Activated CD8-positive, alpha-beta memory T cell treated with anti-CD3 and anti-CD28 coated beads for 36 hours (primary cell): ENCODE data around the gene ACTG2. TPM values are rescaled to one million over a fixed set of nuclear protein-coding genes. Genes with fewer than 3 reads are reported as not detected.
"Not testable (repeated sequence)": the region's sequence is repeated elsewhere in the genome, so short reads cannot be mapped to it uniquely, and the experiment has no call there.

Source experiments
- CTCF ChIA-PET: fragments of 350-600 bp; sonication (Branson Sonifier 250); formaldehyde crosslinking; loops from one replicate; lab custom pipeline; 2021; ENCODE audit warnings: antibody characterized with exemption; lab: Charles Lee
- POLR2A ChIA-PET: fragments of 350-600 bp; sonication (Branson Sonifier 250); formaldehyde crosslinking; loops from one replicate; lab custom pipeline; 2021; ENCODE audit warnings: antibody characterized with exemption; lab: Charles Lee
- total RNA-seq, 2 experiments: library from RNA; stranded (reverse); gene quantifications; one replicate each; pipeline ENCODE4 v1.2.3, GENCODE V29; 2021

Gene ACTG2
- total RNA-seq, 2 experiments from 2014 or later, result 0.13 TPM; not detected in 1

DNA sequence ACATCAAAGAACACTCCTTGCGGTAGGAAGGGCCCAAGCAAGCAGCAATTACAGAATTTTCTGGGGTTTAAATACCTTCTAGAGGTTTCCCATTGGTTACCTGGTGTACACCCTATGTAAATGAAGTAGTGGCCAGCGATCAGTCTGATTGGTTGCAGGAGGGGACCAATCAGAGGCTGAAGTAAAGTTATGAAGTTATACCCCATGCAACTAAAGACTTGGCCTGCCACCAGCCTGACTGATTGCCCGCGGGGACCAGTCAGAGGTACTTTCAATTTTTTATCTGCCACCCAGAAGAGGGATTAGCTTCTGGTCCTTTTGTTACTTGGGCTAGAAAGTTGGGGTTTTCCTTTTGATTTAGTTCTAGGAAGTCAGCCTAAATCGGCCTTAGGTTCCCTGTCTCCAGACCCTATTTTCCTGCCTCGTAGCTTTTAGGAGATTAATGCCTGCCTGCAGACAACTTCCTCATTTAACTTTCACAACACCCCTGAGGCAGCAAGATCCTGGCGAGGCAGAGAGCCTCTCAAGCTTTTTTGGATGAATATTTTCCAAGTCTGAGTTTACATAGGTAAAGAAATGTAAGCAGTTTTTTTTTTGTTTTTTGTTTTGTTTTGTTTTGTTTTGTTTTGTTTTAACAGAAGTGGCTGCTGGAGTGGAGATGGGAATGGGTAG lies 32.4 kb downstream of the ACTG2 start:
- ChIA-PET CTCF (interaction anchor here (0.7 kb wide), 1 partner anchor 14 kb away, joined by 5 read pairs; no protein-coding TSS in a partner anchor), POLR2A (interaction anchor here (0.6 kb wide), 1 partner anchor 12 kb away, joined by 4 read pairs; no protein-coding TSS in a partner anchor)

DNA sequence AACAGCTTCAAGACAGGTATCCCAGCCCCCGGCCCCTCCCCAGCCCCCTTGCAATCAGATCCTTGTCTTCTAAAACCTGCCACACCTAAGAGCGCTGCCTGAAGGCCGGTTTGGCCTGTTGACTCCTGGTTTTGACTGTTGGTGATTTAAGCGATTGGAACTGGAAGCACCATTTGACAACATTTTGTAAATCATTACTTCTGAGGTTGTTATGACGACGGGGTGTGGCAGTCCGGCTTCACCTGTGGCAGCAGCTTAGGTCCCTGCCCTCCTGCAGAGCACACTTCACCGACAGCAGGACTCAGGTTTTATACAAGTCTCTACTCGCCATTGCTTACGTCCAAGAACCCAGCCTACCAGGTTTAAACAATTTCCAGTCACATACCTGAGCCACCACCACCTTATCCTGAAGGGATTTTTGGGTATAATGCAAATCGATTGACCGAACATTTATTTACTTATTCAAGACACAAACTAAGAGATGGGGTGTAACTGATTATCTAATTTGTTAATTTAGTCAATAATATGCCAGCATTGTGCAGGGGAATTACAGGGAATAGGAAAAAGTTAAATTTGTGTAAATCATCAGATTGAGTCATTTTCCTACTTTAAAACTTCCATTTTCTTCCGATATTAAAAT lies 33.2 kb downstream of the ACTG2 start:
- CTCF ChIA-PET, result no interaction called here
- POLR2A ChIA-PET, result interaction anchor here (1.3 kb wide), 1 partner anchor 43 kb away, joined by 3 read pairs; no protein-coding TSS in a partner anchor

DNA sequence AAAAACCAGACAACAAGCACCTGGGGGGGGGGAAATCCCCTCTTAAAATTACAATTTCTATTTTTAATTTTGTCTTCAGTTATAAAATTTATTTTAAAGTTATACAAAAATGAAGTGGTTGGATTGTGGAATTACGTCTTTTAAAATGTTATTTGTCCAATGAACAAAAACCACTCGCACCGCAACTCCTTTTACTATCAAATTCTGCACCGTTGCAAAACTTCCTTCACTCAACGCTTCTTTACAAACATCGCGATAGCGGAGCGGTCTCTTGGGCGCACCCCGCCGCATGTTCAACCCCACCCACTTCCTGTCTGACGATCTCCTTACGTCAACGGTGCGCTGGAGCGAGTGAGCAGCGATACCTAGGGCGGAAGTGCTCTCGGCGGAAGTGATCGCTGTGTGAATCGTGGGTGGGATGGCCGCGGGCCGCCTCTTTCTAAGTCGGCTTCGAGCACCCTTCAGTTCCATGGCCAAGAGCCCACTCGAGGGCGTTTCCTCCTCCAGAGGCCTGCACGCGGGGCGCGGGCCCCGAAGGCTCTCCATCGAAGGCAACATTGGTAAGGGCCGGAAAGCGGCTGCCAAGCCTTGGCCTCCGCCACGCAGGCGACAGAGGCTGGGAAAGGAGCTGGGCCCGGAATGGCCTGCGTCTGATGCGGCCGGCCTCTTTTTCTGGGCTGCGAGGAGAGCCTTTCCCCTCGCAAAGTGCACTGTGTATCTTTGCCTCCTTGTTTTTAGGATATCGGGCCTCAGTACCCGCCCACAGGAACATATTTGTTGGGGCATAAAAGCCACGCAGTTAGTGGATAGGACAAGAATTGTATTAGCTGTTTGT lies 33.9 kb downstream of the ACTG2 start, which contains the start of gene DGUOK:
DGUOK (plus strand) TSS at position 388 of the 835 bp plus-strand sequence; CDS start at position 419, 31 bp downstream.
- ChIA-PET CTCF (interaction anchor here (1.1 to 1.2 kb wide), 3 partner anchors 9 to 41 kb away, joined by 3 to 5 read pairs (median 3); no protein-coding TSS in a partner anchor), POLR2A (interaction anchor here (0.8 to 1.3 kb wide), 5 partner anchors 42 to 252 kb away, joined by 3 to 5 read pairs (median 3); partner anchors contain the start of gene MOB1A)

DNA sequence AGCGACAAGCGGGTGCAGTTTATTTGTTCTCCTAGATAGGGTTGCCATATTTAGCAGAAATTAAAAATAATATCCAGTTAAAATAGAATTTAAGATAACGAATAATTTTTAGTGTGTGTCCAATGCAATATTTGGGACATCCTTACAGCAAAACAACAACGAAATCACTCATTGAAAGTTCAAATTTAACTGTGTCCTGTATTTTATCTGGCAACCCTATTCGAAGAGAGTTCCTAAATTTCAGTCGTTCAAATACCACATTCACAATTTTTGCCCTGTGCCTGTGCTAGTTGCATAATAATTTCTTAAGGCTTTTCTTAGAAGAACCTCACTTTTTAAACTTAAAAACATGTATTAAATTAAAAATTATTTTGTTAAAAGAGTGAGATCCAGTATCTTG lies 34.5 kb downstream of the ACTG2 start:
- POLR2A ChIA-PET, result interaction anchor here (0.8 to 1.3 kb wide), 5 partner anchors 41 to 251 kb away, joined by 3 to 5 read pairs (median 3); partner anchors contain the start of gene MOB1A

DNA sequence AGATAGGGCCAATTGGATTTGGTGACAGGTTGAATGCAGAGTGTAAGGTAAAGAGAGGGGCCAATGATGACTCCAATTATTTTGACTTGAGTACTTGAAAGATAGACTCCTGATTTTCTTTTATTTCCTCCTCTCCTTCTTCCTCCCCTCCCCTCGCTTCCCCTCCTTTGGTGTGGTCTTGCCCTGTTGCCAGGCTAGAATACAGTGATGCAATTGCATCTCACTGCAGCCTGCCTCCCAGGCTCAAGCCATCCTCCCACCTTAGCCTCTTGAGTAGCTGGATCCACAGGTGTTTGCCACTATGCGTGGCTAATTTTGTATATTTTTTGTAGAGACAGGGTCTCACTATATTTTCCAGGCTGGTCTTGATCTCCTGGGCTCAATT lies 36.1 kb downstream of the ACTG2 start:
- CTCF ChIA-PET, result no interaction called here
- POLR2A ChIA-PET, result no interaction called here

More for the DNA sequence above, 34.5 kb downstream of the ACTG2 start:
- CTCF ChIA-PET, result interaction anchor here (1.1 to 1.2 kb wide), 3 partner anchors 8 to 42 kb away, joined by 3 to 5 read pairs (median 3); no protein-coding TSS in a partner anchor

DNA sequence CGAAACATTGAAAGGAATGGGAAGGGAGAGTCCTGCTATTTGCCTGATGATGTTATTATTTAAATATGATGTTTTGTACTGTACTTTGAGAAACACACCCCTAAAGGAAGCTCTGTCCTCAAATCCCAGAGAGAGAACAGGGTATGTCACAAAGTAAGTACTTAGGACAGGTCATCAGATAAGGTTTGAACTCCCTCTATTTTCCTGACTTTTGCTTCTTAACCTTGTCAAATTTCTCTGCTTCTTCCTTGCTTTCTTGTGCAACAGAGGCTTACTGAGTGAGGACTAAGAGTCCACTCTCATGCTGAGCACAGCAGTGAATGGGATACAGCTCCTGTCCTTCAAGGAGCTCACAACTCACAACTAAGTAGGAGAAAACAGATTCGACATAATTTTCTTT lies 37.6 kb downstream of the ACTG2 start:
- POLR2A ChIA-PET, result no interaction called here
- CTCF ChIA-PET, result interaction anchor here (0.5 to 1.4 kb wide), 3 partner anchors 15 to 278 kb away, joined by 3 to 4 read pairs (median 3); no protein-coding TSS in a partner anchor

DNA sequence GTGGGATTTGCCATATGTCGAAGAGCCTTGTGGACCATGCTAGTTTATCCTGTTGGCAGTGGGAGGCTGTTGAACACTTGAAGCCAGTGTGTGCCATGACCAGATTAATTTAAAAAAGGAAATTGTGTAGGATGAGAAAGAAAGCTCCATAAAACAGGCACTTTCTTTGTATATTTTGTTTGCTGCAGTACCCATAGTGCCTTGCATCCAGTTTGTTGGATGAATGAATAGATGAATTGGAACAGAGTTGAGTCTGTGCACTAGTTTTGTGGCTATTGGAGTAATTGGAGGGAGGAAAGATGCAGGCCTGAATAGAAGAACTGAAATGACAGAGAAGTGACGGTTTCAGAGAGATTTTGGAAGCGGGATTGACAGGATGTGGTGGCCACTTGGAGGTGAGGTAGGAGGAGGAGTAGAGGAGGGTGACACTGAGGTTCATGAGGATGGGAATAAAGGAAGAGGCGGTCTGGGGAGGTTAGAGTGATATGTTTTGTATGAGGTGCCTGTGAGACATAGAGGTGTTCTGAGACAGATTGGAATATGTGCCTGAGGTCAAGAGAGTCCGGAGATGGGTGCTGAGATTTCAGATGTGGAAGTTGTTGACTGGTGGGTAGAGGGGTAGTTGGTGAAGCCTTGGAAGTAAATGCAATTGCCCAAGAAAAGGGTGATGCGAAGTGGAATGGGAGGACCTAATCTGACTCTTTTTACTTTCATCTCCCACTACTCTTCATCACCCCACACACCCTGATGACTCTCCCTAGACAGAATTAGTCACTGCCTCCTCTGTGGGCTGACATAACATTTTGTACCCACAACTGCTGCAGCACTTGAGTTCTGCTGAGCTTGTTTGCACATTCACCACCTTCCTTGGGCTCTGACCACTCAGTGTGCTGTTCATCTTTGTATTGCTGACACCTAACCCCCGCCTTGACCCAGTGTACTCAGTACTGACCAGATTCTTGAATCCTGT lies 39.0 kb downstream of the ACTG2 start:
- ChIA-PET CTCF (interaction anchor here (1.0 to 1.4 kb wide), 3 partner anchors 14 to 274 kb away, joined by 3 to 4 read pairs (median 4); no protein-coding TSS in a partner anchor), POLR2A (no interaction called here)

DNA sequence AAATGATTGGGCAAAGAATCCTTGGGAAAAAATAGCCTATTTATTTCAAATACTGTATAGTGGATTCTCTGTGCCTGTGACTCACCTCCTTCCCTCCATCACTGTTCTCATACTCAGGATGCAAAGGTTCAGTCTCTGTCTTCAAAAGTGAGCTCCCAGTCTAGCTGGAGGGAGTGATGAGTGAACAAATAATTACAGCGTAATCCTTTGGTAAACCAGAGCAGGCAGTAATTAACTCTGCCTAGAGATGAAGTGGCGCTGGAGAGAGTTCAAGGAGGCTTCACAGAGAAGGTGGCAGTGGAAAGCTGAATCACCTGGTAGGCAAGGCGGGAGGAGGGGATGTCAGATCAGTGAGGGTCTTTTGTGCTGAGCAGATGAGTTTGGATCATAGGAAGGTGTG lies 40.4 kb downstream of the ACTG2 start:
- CTCF ChIA-PET, result interaction anchor here (1.8 kb wide), 1 partner anchor 12 kb away, joined by 4 read pairs; no protein-coding TSS in a partner anchor
- POLR2A ChIA-PET, result interaction anchor here (1.3 kb wide), 1 partner anchor 105 kb away, joined by 4 read pairs; the partner anchor contains the start of gene STAMBP

DNA sequence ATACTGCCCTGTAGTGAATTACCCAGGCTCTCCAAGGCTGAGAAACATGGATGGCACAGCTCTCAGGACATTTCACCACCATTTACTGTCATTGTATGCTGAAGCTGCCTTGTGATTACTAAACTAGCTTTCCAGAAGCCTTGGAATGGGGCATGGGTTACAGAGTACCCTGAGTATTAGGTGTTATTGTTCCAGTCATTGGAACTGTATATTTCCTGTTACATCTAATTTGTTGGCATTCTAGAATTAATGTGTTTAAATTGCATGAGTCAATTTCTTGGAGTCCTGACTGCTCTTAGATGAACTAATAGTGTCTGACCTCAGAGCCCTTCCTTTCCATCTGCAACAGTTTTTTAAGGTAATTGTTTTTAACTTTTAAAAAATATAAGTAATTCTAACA lies 42.8 kb downstream of the ACTG2 start:
- POLR2A ChIA-PET, result no interaction called here
- CTCF ChIA-PET, result interaction anchor here (0.9 to 1.5 kb wide), 2 partner anchors 8 to 35 kb away, joined by 3 to 4 read pairs; no protein-coding TSS in a partner anchor

DNA sequence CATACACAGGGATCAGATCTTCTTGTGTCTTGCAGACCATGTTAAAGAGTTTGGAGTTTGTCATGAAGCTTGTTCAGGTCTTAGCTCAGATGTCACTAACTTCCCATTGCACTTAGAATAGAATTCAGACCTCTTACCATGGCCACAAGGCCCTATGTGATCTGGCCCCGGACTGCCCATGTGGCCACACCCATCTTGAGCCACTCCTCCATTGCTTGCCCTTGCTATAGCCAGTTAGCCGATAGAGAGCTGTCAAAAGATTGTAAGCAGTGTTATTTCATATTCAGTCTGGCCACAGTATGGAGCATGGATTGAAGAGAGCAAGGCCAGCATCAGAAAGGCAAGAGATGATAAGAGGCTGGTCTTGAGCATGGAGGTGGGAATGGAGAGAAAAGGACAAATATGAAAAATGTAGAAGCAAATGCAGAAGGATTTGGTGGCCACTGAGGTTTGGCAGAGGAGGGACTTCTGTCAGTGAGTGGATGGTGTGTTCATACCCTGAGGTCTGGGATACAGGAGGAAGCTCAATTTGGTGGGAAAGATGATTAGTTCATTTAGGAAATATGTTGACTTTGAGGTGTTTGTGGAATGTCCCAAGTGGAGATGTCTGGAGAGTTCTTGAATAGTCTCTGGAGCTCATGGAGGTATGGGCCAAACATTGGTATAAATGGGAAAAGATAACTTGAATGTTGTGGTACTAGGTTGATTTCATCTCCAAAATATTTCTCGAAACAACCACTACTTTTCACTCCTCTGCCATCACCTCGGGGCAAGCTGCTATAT lies 44.5 kb downstream of the ACTG2 start:
- CTCF ChIA-PET, result interaction anchor here (0.7 kb wide), 1 partner anchor 242 kb away, joined by 3 read pairs; no protein-coding TSS in a partner anchor
- POLR2A ChIA-PET, result interaction anchor here (0.5 to 0.6 kb wide), 2 partner anchors 95 to 242 kb away, joined by 3 to 5 read pairs; partner anchors contain the start of gene MOB1A

DNA sequence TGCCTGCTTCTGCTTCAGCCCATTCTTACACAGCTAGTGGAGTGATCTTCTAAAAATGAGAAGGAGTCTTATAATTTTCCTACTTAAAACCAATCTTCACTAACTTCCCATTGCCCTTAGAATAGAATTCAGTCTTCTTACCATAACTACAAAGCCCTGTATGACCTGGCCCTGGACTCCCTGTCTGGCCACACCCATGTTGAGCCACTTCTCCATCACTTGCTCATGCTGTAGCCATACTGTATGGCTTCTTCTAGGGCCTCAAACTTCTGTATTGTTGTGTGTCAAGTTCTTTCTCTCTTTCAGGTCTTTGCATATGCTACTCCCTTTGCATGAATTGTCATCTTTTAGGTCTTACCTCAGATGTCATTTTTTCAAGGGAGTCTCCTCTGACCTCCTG lies 45.1 kb downstream of the ACTG2 start:
- CTCF ChIA-PET, result interaction anchor here (0.7 kb wide), 1 partner anchor 241 kb away, joined by 3 read pairs; no protein-coding TSS in a partner anchor
- POLR2A ChIA-PET, result no interaction called here

DNA sequence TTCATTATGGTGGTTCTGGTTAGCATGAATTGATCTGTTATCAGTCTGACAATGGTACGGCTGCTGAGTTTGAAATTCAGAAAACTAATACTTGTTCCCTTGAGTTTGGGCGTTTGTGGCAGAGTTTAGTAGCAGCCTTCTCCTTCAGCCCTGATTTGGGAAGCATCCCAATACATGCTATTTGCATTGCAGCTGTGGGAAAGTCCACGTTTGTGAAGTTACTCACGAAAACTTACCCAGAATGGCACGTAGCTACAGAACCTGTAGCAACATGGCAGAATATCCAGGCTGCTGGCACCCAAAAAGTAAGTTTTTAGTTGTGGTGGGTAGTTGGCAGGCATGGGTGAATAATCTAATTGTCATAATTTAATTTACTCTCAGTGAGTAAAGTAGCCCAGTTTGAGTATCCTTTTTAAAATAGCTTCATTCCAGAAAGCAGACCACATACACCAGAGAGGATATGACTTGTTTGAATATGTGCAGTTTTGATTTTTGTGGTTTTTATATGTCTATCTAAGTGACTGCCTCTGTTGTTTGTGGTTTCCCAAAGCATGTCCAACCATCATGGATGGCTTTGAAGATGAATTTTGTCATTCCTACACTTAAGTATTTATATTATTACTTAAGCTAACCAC lies 46.0 kb downstream of the ACTG2 start:
- POLR2A ChIA-PET, result interaction anchor here (0.6 to 1.2 kb wide), 3 partner anchors 42 to 110 kb away, joined by 3 to 5 read pairs (median 3); partner anchors contain the start of gene STAMBP
- CTCF ChIA-PET, result interaction anchor here (1.2 to 1.3 kb wide), 3 partner anchors 12 to 209 kb away, joined by 3 to 5 read pairs (median 4); partner anchors contain the start of gene DGUOK

DNA sequence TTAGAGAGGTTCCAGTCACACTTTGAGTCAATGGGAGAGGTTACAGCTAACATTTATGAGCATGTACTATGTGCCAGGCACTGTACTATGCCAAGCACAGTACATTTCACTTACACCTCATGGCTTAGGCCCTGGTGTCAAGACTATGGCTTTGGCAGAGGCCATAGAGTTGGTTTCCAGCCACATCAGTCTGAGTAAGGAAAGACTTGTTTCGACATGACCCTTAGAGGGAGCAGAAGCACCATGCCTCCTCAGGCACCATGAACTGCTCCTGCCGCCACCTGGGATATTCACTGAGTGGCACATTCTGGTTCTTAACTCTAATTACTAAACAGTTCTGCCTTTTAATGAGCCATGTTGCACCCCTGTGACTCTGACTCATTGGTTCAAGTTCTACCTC lies 46.6 kb downstream of the ACTG2 start:
- ChIA-PET POLR2A (interaction anchor here (1.2 kb wide), 1 partner anchor 111 kb away, joined by 5 read pairs; the partner anchor contains the start of gene STAMBP), CTCF (interaction anchor here (1.2 to 1.3 kb wide), 3 partner anchors 12 to 209 kb away, joined by 3 to 5 read pairs (median 4); partner anchors contain the start of gene DGUOK)

DNA sequence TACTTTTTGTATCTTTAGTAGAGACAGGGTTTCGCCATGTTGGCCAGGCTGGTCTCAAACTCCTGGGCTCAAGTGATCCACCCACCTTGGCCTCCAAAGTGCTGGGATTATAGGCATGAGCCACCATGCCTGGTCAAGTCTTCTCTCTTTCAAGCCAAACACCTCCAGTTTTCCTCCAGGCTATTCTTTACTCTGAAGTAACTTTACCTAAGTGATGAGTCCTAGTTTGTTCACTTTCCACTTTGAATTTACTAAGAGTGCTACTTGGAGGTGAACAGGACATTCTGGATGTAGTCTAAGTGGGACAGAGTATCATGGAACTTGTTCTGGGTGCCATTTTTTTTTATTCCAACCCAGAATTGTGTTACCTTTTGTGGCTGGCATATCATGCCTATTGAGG lies 47.3 kb downstream of the ACTG2 start:
- POLR2A ChIA-PET, result interaction anchor here (0.7 kb wide), 1 partner anchor 170 kb away, joined by 9 read pairs; no protein-coding TSS in a partner anchor
- CTCF ChIA-PET, result not testable (repeated sequence)

DNA sequence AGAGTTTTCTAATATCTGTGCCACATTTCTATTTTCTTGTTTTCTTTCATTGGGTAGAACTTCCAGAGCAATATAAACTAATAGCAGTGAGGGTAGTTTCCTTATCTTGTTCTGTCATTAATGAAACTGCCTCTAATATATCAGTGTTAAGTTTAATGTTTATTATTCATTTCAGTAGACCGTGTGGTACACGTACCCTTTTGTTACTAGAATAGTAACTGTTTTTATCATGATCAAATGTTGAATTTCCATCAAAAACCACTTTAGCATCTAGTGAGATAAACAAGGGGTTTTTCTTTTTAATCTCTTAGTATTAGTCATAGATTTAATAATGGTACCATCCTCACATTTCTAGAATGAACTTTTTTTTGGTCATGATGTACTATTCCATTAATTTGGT lies 49.9 kb downstream of the ACTG2 start:
- POLR2A ChIA-PET, result no interaction called here
- CTCF ChIA-PET, result interaction anchor here (0.7 kb wide), 1 partner anchor 514 kb away, joined by 3 read pairs; no protein-coding TSS in a partner anchor

DNA sequence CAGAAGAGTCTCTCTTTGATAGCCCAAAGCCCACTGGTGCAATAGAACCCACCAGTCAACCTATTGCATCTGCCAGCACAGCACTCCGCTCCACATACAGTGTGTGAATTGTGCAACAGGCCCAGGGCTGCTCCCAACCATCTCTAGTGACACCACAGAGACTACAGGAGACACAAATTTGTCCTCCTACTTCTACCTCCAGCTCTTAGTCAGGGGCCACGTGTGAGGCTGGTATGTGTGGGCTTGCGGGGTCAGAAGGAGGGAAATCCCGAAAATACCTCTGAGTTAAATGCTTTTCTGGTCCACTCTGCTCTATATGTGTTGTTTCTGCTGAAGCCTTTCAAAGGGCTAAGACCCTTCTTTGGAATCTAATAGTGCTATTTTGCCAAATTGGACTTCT lies 51.9 kb downstream of the ACTG2 start:
- POLR2A ChIA-PET, result no interaction called here
- CTCF ChIA-PET, result interaction anchor here (1.0 to 1.5 kb wide), 2 partner anchors 11 to 14 kb away, joined by 4 read pairs; no protein-coding TSS in a partner anchor
